ENCODE measurements around the gene MAP3K6. TPM values are rescaled to one million over a fixed set of nuclear protein-coding genes. Genes with fewer than 3 reads are reported as not detected.

The MAP3K6 gene
- total RNA-seq, 1 donor from 2014 or later = 8.6 TPM

DNA sequence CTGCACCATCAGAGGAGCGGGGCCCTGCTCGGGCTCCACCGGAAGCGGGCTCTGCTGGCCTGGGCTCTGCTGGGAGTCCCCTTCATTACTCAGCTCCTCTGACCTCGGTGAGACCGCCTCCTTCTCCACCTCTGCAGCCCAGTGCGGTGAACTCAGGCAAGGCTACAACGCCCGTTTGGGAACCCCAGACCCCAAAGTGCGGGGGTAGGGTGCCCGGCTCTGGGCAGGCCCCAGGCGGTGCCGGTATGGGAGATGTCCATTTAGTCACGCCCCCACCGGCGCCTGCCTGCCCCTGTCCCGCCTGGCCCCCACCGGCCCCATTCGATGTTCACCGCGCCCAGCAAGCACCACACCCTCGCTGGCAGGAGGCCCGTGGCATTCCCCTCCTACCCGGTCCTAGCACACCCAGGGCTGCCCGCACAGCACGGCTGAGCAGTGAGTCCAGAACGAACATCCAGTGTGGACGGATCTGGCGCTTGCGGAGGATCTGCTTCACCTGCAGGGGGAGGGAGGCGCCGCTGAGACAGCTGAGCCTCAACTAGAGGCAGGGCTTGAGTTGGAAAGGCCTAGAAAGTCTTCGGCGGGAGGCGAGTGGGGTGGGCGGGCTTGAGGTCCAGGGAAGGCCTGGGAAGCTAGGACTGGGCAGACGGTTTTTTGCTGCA is 10.0 kb downstream of the MAP3K6 start:
- Histone ChIP-seq H3K36me3 (ENCODE audit: control insufficient read depth, insufficient read depth, low read length) (peaks cover 2% of the 10 kb centered on the region), H3K27me3 (ENCODE audit: control insufficient read depth, insufficient read depth, low read length) (peaks cover 2% of the 10 kb centered on the region), H3K4me3 (ENCODE audit: low read depth, low read length) (no peak overlapping the region)
- TF ChIP-seq, protein P1, sequence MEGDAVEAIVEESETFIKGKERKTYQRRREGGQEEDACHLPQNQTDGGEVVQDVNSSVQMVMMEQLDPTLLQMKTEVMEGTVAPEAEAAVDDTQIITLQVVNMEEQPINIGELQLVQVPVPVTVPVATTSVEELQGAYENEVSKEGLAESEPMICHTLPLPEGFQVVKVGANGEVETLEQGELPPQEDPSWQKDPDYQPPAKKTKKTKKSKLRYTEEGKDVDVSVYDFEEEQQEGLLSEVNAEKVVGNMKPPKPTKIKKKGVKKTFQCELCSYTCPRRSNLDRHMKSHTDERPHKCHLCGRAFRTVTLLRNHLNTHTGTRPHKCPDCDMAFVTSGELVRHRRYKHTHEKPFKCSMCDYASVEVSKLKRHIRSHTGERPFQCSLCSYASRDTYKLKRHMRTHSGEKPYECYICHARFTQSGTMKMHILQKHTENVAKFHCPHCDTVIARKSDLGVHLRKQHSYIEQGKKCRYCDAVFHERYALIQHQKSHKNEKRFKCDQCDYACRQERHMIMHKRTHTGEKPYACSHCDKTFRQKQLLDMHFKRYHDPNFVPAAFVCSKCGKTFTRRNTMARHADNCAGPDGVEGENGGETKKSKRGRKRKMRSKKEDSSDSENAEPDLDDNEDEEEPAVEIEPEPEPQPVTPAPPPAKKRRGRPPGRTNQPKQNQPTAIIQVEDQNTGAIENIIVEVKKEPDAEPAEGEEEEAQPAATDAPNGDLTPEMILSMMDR (IDR thresholded peaks at IDR 0.05; ENCODE audit: insufficient read depth, low read length, poor library complexity, severe bottlenecking) = no peak
- DNase-seq (ENCODE audit: low read depth) = no peak

DNA sequence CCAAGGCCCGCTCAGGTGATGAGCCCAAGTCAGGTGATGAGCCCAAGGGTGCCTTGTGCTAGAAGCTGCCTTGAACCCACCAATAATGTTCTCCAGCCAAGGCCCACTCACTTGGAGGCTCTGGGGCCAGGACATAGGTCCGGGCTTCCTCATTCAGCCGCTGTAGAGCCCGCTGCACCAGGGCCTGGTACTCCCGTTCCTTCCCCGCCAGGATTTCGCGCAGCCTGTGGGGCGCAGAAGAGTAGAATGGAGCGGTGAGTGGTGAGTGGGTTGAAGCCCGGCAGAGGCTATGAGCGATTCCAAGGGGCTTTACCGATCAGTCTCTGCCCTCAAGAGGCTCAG is 10.5 kb downstream of the MAP3K6 start:
- peaks cover 2% of the 10 kb centered on the region for H3K36me3 ChIP-seq (ENCODE audit: control insufficient read depth, insufficient read depth, low read length)
- TF ChIP-seq, protein P1 (IDR thresholded peaks at IDR 0.05; ENCODE audit: insufficient read depth, low read length, poor library complexity, severe bottlenecking) = no peak
- H3K27me3 ChIP-seq (ENCODE audit: control insufficient read depth, insufficient read depth, low read length) = peaks cover 2% of the 10 kb centered on the region
- no peak for DNase-seq (ENCODE audit: low read depth)
- no peak overlapping the region for H3K4me3 ChIP-seq (ENCODE audit: low read depth, low read length)

DNA sequence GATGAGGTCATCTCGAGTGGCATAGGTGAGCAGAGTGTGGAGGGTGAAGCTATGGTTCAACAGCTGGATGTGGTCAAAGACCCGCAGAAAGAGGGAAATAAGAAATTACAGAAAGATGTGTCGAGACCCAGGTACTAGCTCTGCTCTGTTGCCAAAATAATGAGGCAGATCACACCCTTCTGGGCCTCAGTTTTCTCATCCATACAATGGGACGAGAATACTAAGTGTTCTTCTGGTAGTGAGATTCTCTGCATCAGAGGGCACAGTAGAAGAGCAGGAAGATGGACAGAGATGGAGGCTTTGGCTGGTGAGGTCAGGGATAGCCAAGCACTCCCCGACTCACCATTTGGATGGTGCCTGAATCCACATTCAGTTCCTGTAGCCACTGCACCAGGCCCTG is 11.1 kb downstream of the MAP3K6 start:
- H3K36me3 ChIP-seq (ENCODE audit: control insufficient read depth, insufficient read depth, low read length) = peaks cover 2% of the 10 kb centered on the region
- H3K27me3 ChIP-seq (ENCODE audit: control insufficient read depth, insufficient read depth, low read length) = peaks cover 2% of the 10 kb centered on the region
- DNase-seq (ENCODE audit: low read depth) = no peak
- TF ChIP-seq, protein P1 (IDR thresholded peaks at IDR 0.05; ENCODE audit: insufficient read depth, low read length, poor library complexity, severe bottlenecking) = no peak
- H3K4me3 ChIP-seq (ENCODE audit: low read depth, low read length) = no peak overlapping the region

DNA sequence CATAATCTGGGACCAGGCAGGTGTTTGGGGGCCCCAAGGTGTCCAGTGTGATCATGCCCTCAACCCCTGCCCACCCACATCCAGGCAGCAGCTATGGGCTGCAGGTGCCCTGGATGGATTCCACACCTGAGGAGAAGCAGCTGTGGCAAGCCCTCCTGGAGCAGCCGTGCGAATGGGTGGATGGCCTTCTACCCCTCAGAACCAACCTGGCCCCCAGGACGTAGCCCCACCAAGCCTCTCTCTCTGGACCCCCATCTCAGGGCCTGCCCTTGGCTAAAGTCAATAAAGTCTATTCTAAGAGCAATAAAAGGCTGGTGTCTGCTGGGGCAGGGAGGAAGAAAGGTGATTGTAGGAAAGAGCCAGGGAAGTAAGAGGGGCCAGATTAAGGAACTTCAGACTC is 13.1 kb downstream of the MAP3K6 start:
- Histone ChIP-seq H3K36me3 (ENCODE audit: control insufficient read depth, insufficient read depth, low read length) (peaks cover 2% of the 10 kb centered on the region), H3K4me3 (ENCODE audit: low read depth, low read length) (no peak overlapping the region), H3K27me3 (ENCODE audit: control insufficient read depth, insufficient read depth, low read length) (peaks cover 6% of the 10 kb centered on the region)
- no peak for DNase-seq (ENCODE audit: low read depth)
- TF ChIP-seq, protein P1 (IDR thresholded peaks at IDR 0.05; ENCODE audit: insufficient read depth, low read length, poor library complexity, severe bottlenecking) = no peak

DNA sequence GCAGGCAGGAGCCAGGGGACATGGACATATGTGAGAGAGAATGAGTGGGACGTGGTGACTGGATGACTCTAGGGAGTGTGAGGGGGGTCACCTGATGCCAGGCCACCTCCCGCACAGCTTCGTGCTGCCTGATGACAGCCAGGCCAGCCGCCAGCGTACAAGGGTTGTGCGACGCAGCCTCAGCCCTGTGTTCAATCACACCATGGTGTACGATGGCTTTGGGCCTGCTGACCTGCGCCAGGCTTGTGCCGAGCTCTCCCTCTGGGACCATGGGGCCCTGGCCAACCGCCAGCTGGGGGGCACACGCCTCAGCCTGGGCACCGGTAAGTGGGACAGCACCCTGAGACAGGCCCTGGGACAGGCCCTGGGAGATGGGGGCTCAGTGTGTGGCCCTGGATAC is 13.6 kb downstream of the MAP3K6 start:
- TF ChIP-seq, protein P1 (IDR thresholded peaks at IDR 0.05; ENCODE audit: insufficient read depth, low read length, poor library complexity, severe bottlenecking) = no peak
- no peak for DNase-seq (ENCODE audit: low read depth)
- Histone ChIP-seq H3K36me3 (ENCODE audit: control insufficient read depth, insufficient read depth, low read length) (peaks cover 2% of the 10 kb centered on the region), H3K4me3 (ENCODE audit: low read depth, low read length) (no peak overlapping the region), H3K27me3 (ENCODE audit: control insufficient read depth, insufficient read depth, low read length) (peaks cover 6% of the 10 kb centered on the region)

DNA sequence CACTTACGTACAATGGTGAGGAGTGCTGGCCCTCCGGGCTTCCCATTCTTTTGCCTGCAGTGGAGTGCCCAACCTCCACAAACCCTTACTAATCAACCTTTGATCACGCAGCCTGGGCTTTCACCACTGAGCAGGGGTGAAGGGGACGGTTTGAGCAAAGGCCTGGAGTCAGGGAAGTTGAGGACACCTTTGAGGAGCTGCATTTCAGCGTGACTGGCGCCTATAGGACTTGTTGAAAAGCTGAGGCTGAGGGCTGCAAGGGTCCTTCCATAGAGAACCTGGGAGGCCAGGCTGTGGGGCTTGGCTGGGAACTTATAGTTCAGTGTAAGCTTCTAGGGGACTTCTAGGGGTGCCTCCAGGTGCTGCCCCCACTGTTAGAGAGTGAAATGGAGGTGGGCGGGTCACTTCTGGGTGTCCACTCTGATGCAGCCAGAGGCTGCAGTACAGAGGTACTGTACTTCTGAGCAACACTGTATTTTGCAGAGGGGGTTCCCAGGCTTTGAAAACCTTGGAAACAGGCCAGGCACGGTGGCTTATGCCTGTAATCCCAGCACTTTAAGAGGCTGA is 15.1 kb downstream of the MAP3K6 start:
- no peak overlapping the region for H3K4me3 ChIP-seq (ENCODE audit: low read depth, low read length)
- DNase-seq (ENCODE audit: low read depth) = no peak
- H3K27me3 ChIP-seq (ENCODE audit: control insufficient read depth, insufficient read depth, low read length) = peaks cover 6% of the 10 kb centered on the region
- TF ChIP-seq, protein P1 (IDR thresholded peaks at IDR 0.05; ENCODE audit: insufficient read depth, low read length, poor library complexity, severe bottlenecking) = no peak
- H3K36me3 ChIP-seq (ENCODE audit: control insufficient read depth, insufficient read depth, low read length) = peaks cover 1% of the 10 kb centered on the region

Data from kidney epithelial cell (primary cell).